Fibroblast of lung (primary cell): Measurements from ENCODE around the gene KITLG. TPM values are rescaled to one million over a fixed set of nuclear protein-coding genes. Genes with fewer than 3 reads are reported as not detected.
"Not testable (repeated sequence)": the region's sequence is repeated elsewhere in the genome, so short reads cannot be mapped to it uniquely, and the experiment has no call there.

Experiments
- DNase-seq, 2 donors: peaks; one replicate each; pipeline versions ENCODE4 v3.0.0 to v3.0.0-alpha.2; 2010; ENCODE audit warnings: low read depth in 2 of 2
- H2AFZ ChIP-seq: 2 replicates; pipeline ENCODE4 v1.5.1; 2012; ENCODE audit warnings: low read length, control low read depth, inconsistent platforms
- H3K27ac ChIP-seq: 2 replicates; pipeline ENCODE4 v1.5.1; 2011; ENCODE audit warnings: low read length, control low read depth; ENCODE audit not compliant: insufficient read depth
- H3K27me3 ChIP-seq: 2 replicates; pipeline ENCODE4 v1.5.1; 2011; ENCODE audit warnings: mild to moderate bottlenecking, low read length; ENCODE audit not compliant: control insufficient read depth, insufficient read depth
- H3K36me3 ChIP-seq: 2 replicates; pipeline ENCODE4 v1.5.1; 2011; ENCODE audit warnings: low read length; ENCODE audit not compliant: control insufficient read depth, insufficient read depth
- H3K4me1 ChIP-seq: 2 replicates; pipeline ENCODE4 v1.5.1; 2011; ENCODE audit warnings: low read length; ENCODE audit not compliant: control insufficient read depth, insufficient read depth; ENCODE audit errors: extremely low read depth
- H3K4me2 ChIP-seq: 2 replicates; pipeline ENCODE4 v1.5.1; 2011; ENCODE audit warnings: low read length, control low read depth; ENCODE audit not compliant: insufficient read depth; ENCODE audit errors: extremely low read depth
- H3K4me3 ChIP-seq, 4 experiments: fragments of 200-600 bp in 1 of 4; sonication (generic) in 1 of 4; replicated peaks in 1 of 4; 2 replicates each; pipeline ENCODE4 v1.5.1; 2011 to 2016; ENCODE audit warnings: low read length in 4 of 4, low read depth in 3 of 4, mild to moderate bottlenecking in 3 of 4, control low read depth in 2 of 4, inconsistent platforms in 1 of 4, mixed read lengths in 1 of 4; ENCODE audit not compliant: insufficient read depth in 1 of 4; ENCODE audit errors: control extremely low read depth in 1 of 4
- H3K79me2 ChIP-seq: 2 replicates; pipeline ENCODE4 v1.5.1; 2012; ENCODE audit warnings: mild to moderate bottlenecking, low read length, inconsistent platforms; ENCODE audit not compliant: control insufficient read depth, insufficient read depth
- H3K9ac ChIP-seq: 2 replicates; pipeline ENCODE4 v1.5.1; 2011; ENCODE audit warnings: mild to moderate bottlenecking, low read length, control low read depth; ENCODE audit not compliant: insufficient read depth
- H3K9me3 ChIP-seq: 2 replicates; pipeline ENCODE4 v1.5.1; 2012; ENCODE audit warnings: low read depth, low read length; ENCODE audit not compliant: control insufficient read depth, insufficient read depth
- H4K20me1 ChIP-seq: 2 replicates; pipeline ENCODE4 v1.5.1; 2011; ENCODE audit warnings: low read length; ENCODE audit not compliant: control insufficient read depth, insufficient read depth; ENCODE audit errors: extremely low read depth
- EZH2 ChIP-seq: IDR thresholded peaks from 2 replicates; pipeline ENCODE4 v1.5.1; 2012; ENCODE audit warnings: low read length, control low read depth, mild to moderate bottlenecking; ENCODE audit errors: missing control alignments
- polyA plus RNA-seq, 2 donors: library from polyadenylated mRNA; depleted of rRNA in 1 of 2; stranded (reverse) in 1 of 2; unstranded in 1 of 2; fragments of >200 nt; gene quantifications; 2 replicates each; pipeline ENCODE4 v1.2.1, GENCODE V29; 2011 to 2012; ENCODE audit warnings: missing spikeins in 1 of 2
- total RNA-seq: library from RNA; depleted of rRNA; stranded (reverse); fragments of >200 nt; gene quantifications from 2 replicates; pipeline ENCODE4 v1.2.1, GENCODE V29; 2014
- TF ChIP-seq, protein P1 (sequence below), 2 donors: IDR thresholded peaks in 1 of 2; conservative IDR thresholded peaks in 1 of 2; 1 replicate in 1 of 2; 2 replicates in 1 of 2; pipeline ENCODE4 v1.5.1; 2011 to 2012; ENCODE audit warnings: low read length in 2 of 2, control low read depth in 1 of 2, inconsistent platforms in 1 of 2, low read depth in 1 of 2, mild to moderate bottlenecking in 1 of 2

The KITLG gene
- total and polyA plus RNA-seq, 2 donors (not counting 1 experiment from before 2014, with no cell fraction given) = 64.6 to 132 TPM

- Histone ChIP-seq H3K9ac (no peak overlapping the region), H3K4me3 (no peak overlapping the region), H3K9me3 (no peaks in the 10 kb centered on the region), H2AFZ (no peak overlapping the region), H3K27ac (no peak overlapping the region), H3K27me3 (no peaks in the 10 kb centered on the region), H3K4me1 (peaks cover 18% of the 10 kb centered on the region), H3K36me3 (no peaks in the 10 kb centered on the region), H3K4me2 (peak overlapping the region; percentile 56), H3K79me2 (peaks cover 76% of the 10 kb centered on the region), H4K20me1 (no peaks in the 10 kb centered on the region)
- TF ChIP-seq, protein P1, sequence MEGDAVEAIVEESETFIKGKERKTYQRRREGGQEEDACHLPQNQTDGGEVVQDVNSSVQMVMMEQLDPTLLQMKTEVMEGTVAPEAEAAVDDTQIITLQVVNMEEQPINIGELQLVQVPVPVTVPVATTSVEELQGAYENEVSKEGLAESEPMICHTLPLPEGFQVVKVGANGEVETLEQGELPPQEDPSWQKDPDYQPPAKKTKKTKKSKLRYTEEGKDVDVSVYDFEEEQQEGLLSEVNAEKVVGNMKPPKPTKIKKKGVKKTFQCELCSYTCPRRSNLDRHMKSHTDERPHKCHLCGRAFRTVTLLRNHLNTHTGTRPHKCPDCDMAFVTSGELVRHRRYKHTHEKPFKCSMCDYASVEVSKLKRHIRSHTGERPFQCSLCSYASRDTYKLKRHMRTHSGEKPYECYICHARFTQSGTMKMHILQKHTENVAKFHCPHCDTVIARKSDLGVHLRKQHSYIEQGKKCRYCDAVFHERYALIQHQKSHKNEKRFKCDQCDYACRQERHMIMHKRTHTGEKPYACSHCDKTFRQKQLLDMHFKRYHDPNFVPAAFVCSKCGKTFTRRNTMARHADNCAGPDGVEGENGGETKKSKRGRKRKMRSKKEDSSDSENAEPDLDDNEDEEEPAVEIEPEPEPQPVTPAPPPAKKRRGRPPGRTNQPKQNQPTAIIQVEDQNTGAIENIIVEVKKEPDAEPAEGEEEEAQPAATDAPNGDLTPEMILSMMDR (conservative IDR thresholded peaks at IDR 0.05 in 1 of 2, IDR thresholded peaks at IDR 0.05 in 1 of 2; ENCODE audit: low read depth in 1 of 2, low read length in 2 of 2) = no peak
- TF ChIP-seq EZH2 = no peak
- peak in 1 of 2 donors; percentile 77 for DNase-seq
Observed at GRCh38 chr12:88552610-88553079, 27.6 kb downstream of the KITLG start.

DNA sequence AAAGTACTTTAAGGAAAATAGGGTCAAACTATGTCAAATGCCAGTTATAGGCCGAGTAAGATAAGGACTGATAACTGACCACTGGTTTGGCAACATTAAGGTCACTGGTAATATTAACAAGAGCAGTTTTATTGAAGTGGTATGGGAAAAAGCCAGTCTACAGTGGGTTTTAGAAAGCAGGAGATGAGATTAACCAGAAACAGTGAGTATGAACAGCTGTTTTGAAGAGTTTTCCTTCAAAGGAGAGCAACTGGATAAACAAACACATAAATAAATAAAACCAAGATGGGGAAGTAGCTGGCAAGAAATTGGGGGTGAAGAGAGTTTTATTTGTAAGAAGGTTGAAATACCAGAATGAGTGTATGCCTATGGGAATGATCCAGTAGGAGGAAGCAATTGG lies 30.3 kb downstream of the KITLG start:
- Histone ChIP-seq H3K4me3 (no peak overlapping the region), H2AFZ (no peak overlapping the region), H4K20me1 (no peaks in the 10 kb centered on the region), H3K9me3 (no peaks in the 10 kb centered on the region), H3K4me2 (no peak overlapping the region), H3K27ac (no peak overlapping the region), H3K9ac (no peak overlapping the region), H3K4me1 (peaks cover 30% of the 10 kb centered on the region), H3K79me2 (peaks cover 66% of the 10 kb centered on the region), H3K36me3 (peaks cover 2% of the 10 kb centered on the region), H3K27me3 (no peaks in the 10 kb centered on the region)
- TF ChIP-seq, protein P1 (conservative IDR thresholded peaks at IDR 0.05 in 1 of 2, IDR thresholded peaks at IDR 0.05 in 1 of 2; ENCODE audit: low read depth in 1 of 2, low read length in 2 of 2) = no peak
- no peak for TF ChIP-seq EZH2
- DNase-seq = no peak

- H3K36me3 ChIP-seq, H2AFZ ChIP-seq, H3K9ac ChIP-seq, H3K27me3 ChIP-seq, H3K4me3 ChIP-seq, H3K9me3 ChIP-seq, DNase-seq, H3K4me2 ChIP-seq, H4K20me1 ChIP-seq, H3K27ac ChIP-seq: not testable (repeated sequence)
- Histone ChIP-seq H3K4me1 (peaks cover 17% of the 10 kb centered on the region), H3K79me2 (peaks cover 60% of the 10 kb centered on the region)
Observed at GRCh38 chr12:88547949-88548348, 32.3 kb downstream of the KITLG start.
